ENCODE measurements around the gene IFITM1. TPM values are rescaled to one million over a fixed set of nuclear protein-coding genes. Genes with fewer than 3 reads are reported as not detected.

The IFITM1 gene
- total and polyA plus RNA-seq, 9 of the 15 experiments (the other 6 are each of a cell fraction or from before 2014, with no cell fraction given), result 691 to 5,579 (median 974) TPM

GRCh38 chr11:350723-351255 lies 36.9 kb downstream of the IFITM1 start (continued):
- TF ChIP-seq SRSF7 (optimal IDR thresholded peaks at IDR 0.05; ENCODE audit: low read depth, low read length), result no peak
- 0 out of 2 replicates have a peak, but pooled peaks have one; percentile 53 for TF ChIP-seq RFX7 (CRISPR knock-in tag; IDR thresholded peaks at IDR 0.05)
- TF ChIP-seq HDAC3 (IDR thresholded peaks at IDR 0.05; ENCODE audit: borderline replicate concordance, partially characterized antibody), result no peak
- peak; percentile 97 for TF ChIP-seq ZNF592 (IDR thresholded peaks at IDR 0.05)
- TF ChIP-seq MITF (IDR thresholded peaks at IDR 0.05), result no peak
- peak; percentile 62 for TF ChIP-seq ZNF766 (CRISPR knock-in tag; conservative IDR thresholded peaks at IDR 0.05)
- TF ChIP-seq NCOR1 (IDR thresholded peaks at IDR 0.05), result no peak
- no peak for TF ChIP-seq ETV6 (IDR thresholded peaks at IDR 0.05; ENCODE audit: borderline replicate concordance in 1 of 2, low read depth in 2 of 2, low read length in 1 of 2)
- no peak for TF ChIP-seq ETV6 (CRISPR knock-in tag; IDR thresholded peaks at IDR 0.05; ENCODE audit: borderline replicate concordance)
- TF ChIP-seq BCOR (IDR thresholded peaks at IDR 0.05), result peak; percentile 57
- TF ChIP-seq ZFX (CRISPR knock-in tag; IDR thresholded peaks at IDR 0.05), result peak; percentile 35
- no peak for TF ChIP-seq ELK1 (CRISPR knock-in tag; IDR thresholded peaks at IDR 0.05)
- TF ChIP-seq FOXP4 (CRISPR knock-in tag; IDR thresholded peaks at IDR 0.05; ENCODE audit: borderline replicate concordance), result 0 out of 2 replicates have a peak, but pooled peaks have one; percentile 37
- peak; percentile 47; the same call in 1 of the 2 replicates for TF ChIP-seq NFRKB (IDR thresholded peaks at IDR 0.05; ENCODE audit: low read depth)
- TF ChIP-seq ZBTB34 (CRISPR knock-in tag; IDR thresholded peaks at IDR 0.05), result no peak
- TF ChIP-seq ZBTB7A (IDR thresholded peaks at IDR 0.05; ENCODE audit: borderline replicate concordance, control insufficient read depth, low read depth, low read length), result peak; percentile 68; the same call in 1 of the 2 replicates
- TF ChIP-seq TEAD1 (CRISPR knock-in tag; IDR thresholded peaks at IDR 0.05), result peak in 1 of 2 experiments; percentile 44; a peak in 1 of 4 replicates
- peak; percentile 14; the same call in 1 of the 2 replicates for TF ChIP-seq ZNF134 (CRISPR knock-in tag; conservative IDR thresholded peaks at IDR 0.05)

All from K562 (cell line).